Neuronal stem cell (in vitro differentiated cells): ENCODE results near the gene SPTA1.

Experiments
- DNase-seq: peaks from one replicate; pipeline ENCODE4 v3.0.0-alpha.2; 2013; ENCODE audit warnings: low spot score
- H2AFZ ChIP-seq: one replicate; pipeline ENCODE4 v1.6.1; 2013; ENCODE audit warnings: mild to moderate bottlenecking, low read length, inconsistent platforms
- H2AK5ac ChIP-seq: 2 replicates; pipeline ENCODE4 v1.6.1; 2013; ENCODE audit warnings: low read depth, mild to moderate bottlenecking, inconsistent platforms, low read length, moderate library complexity, mixed read lengths
- H2BK120ac ChIP-seq: 2 replicates; pipeline ENCODE4 v1.6.1; 2013; ENCODE audit warnings: low read depth, mild to moderate bottlenecking, inconsistent platforms, low read length, moderate library complexity, mixed read lengths
- H2BK12ac ChIP-seq: one replicate; pipeline ENCODE4 v1.6.1; 2013; ENCODE audit warnings: low read length, inconsistent platforms
- H2BK15ac ChIP-seq: 2 replicates; pipeline ENCODE4 v1.6.1; 2013; ENCODE audit warnings: mild to moderate bottlenecking, low read length, inconsistent platforms, mixed read lengths
- H2BK5ac ChIP-seq: one replicate; pipeline ENCODE4 v1.6.1; 2013; ENCODE audit warnings: inconsistent platforms, mild to moderate bottlenecking, low read length, moderate library complexity
- H3K14ac ChIP-seq: one replicate; pipeline ENCODE4 v1.6.1; 2013; ENCODE audit warnings: low read length, inconsistent platforms
- H3K18ac ChIP-seq: 2 replicates; pipeline ENCODE4 v1.6.1; 2013; ENCODE audit warnings: low read length, inconsistent platforms
- H3K23ac ChIP-seq: 2 replicates; pipeline ENCODE4 v1.6.1; 2013; ENCODE audit warnings: low read depth, mild to moderate bottlenecking, mixed read lengths, low read length, inconsistent platforms; ENCODE audit not compliant: poor library complexity
- H3K27ac ChIP-seq: replicated peaks from 3 replicates; pipeline ENCODE4 v1.5.1; 2013; ENCODE audit warnings: low read length, inconsistent platforms
- H3K27me3 ChIP-seq, 3 experiments: 2 replicates each; pipeline ENCODE4 v1.6.1; 2013; ENCODE audit warnings: low read length in 3 of 3, mild to moderate bottlenecking in 2 of 3, inconsistent platforms in 1 of 3, low read depth in 1 of 3, mixed read lengths in 1 of 3, moderate library complexity in 1 of 3; ENCODE audit not compliant: control insufficient read depth in 3 of 3, insufficient read depth in 3 of 3
- H3K36me3 ChIP-seq, 2 donors: replicated peaks in 1 of 2; 2 replicates each; pipeline ENCODE4 v1.6.1; 2013; ENCODE audit warnings: low read length in 2 of 2; ENCODE audit not compliant: control insufficient read depth in 2 of 2, insufficient read depth in 2 of 2
- H3K4ac ChIP-seq: 2 replicates; pipeline ENCODE4 v1.6.1; 2013; ENCODE audit warnings: inconsistent platforms, mild to moderate bottlenecking, low read length, moderate library complexity
- H3K4me1 ChIP-seq, 2 donors: 1 replicate in 1 of 2; 2 replicates in 1 of 2; pipeline ENCODE4 v1.6.1; 2013; ENCODE audit warnings: low read length in 2 of 2, low read depth in 1 of 2; ENCODE audit not compliant: control insufficient read depth in 2 of 2, insufficient read depth in 1 of 2
- H3K4me2 ChIP-seq: one replicate; pipeline ENCODE4 v1.6.1; 2013; ENCODE audit warnings: mild to moderate bottlenecking, low read length, inconsistent platforms; ENCODE audit not compliant: insufficient read depth, poor library complexity, severe bottlenecking
- H3K4me3 ChIP-seq, 2 donors: 2 replicates each; pipeline ENCODE4 v1.5.1; 2013; ENCODE audit warnings: low read length in 2 of 2, mild to moderate bottlenecking in 2 of 2, inconsistent platforms in 1 of 2, moderate library complexity in 1 of 2
- H3K79me1 ChIP-seq: one replicate; pipeline ENCODE4 v1.6.1; 2013; ENCODE audit warnings: low read depth, mild to moderate bottlenecking, inconsistent platforms, low read length, moderate library complexity
- H3K9ac ChIP-seq: one replicate; pipeline ENCODE4 v1.6.1; 2013; ENCODE audit warnings: mild to moderate bottlenecking, low read depth, low read length, inconsistent platforms; ENCODE audit not compliant: poor library complexity
- H3K9me3 ChIP-seq, 2 donors: replicated peaks in 1 of 2; 2 replicates each; pipeline versions ENCODE3 to v1.6.1; 2013; ENCODE audit warnings: low read length in 2 of 2, mild to moderate bottlenecking in 2 of 2, inconsistent platforms in 1 of 2, low read depth in 1 of 2, mixed read lengths in 1 of 2, moderate library complexity in 1 of 2; ENCODE audit not compliant: control insufficient read depth in 2 of 2, insufficient read depth in 1 of 2
- H4K8ac ChIP-seq: one replicate; pipeline ENCODE4 v1.6.1; 2013; ENCODE audit warnings: low read depth, mild to moderate bottlenecking, inconsistent platforms, low read length, moderate library complexity
- H4K91ac ChIP-seq: one replicate; pipeline ENCODE4 v1.6.1; 2013; ENCODE audit warnings: low read length, low read depth, mild to moderate bottlenecking, inconsistent platforms; ENCODE audit not compliant: poor library complexity
- WGBS, 2 donors: extraction: QIAGEN DNeasy Blood & Tissue Kit; methylation state at CpG; one replicate each; pipeline ENCODE4 v1.1.7; 2013; ENCODE audit warnings: missing lambda C conversion rate in 2 of 2, mixed read lengths in 1 of 2; ENCODE audit not compliant: insufficient read length in 2 of 2, insufficient replicate concordance in 1 of 2; ENCODE audit errors: extremely low coverage in 2 of 2; 5-methylcytosine and 5-hydroxymethylcytosine counted together

The SPTA1 gene

GRCh38 chr1:158681606-158682005 lies 4.9 kb downstream of the SPTA1 start:
- no peak overlapping the region for H3K4me2 ChIP-seq
- no peak overlapping the region for H2AK5ac ChIP-seq
- no peak overlapping the region for H3K9ac ChIP-seq
- H3K79me1 ChIP-seq: no peaks in the 10 kb centered on the region
- H4K8ac ChIP-seq: no peak overlapping the region
- no peak overlapping the region for H3K14ac ChIP-seq
- no peaks in the 10 kb centered on the region for H3K27me3 ChIP-seq
- no peak overlapping the region for H2AFZ ChIP-seq
- H3K23ac ChIP-seq: no peak overlapping the region
- H3K4me1 ChIP-seq: no peaks in the 10 kb centered on the region
- no peak overlapping the region for H4K91ac ChIP-seq
- no peaks in the 10 kb centered on the region for H3K9me3 ChIP-seq
- H2BK15ac ChIP-seq: no peak overlapping the region
- no peak overlapping the region for H3K4me3 ChIP-seq
- no peak overlapping the region for H3K4ac ChIP-seq
- H2BK12ac ChIP-seq: no peak overlapping the region
- no CpG with 5 or more reads among the region's 2 CpGs for WGBS, 2 donors
- no peak overlapping the region for H2BK5ac ChIP-seq
- no peak overlapping the region for H3K27ac ChIP-seq
- H3K18ac ChIP-seq: no peak overlapping the region
- H2BK120ac ChIP-seq: no peak overlapping the region
- DNase-seq: no peak
- H3K36me3 ChIP-seq: no peaks in the 10 kb centered on the region

GRCh38 chr1:158679289-158679688 lies 7.2 kb downstream of the SPTA1 start:
- no peak overlapping the region for H3K14ac ChIP-seq
- no peak overlapping the region for H3K18ac ChIP-seq
- H3K9ac ChIP-seq: peak overlapping the region; percentile 2
- H4K91ac ChIP-seq: no peak overlapping the region
- no peak overlapping the region for H3K27ac ChIP-seq
- H3K4me2 ChIP-seq: no peak overlapping the region
- H2BK120ac ChIP-seq: no peak overlapping the region
- no peak overlapping the region for H3K4ac ChIP-seq
- H2AK5ac ChIP-seq: no peak overlapping the region
- no peaks in the 10 kb centered on the region for H3K4me1 ChIP-seq
- H3K79me1 ChIP-seq: no peaks in the 10 kb centered on the region
- WGBS, 2 donors: no CpG with 5 or more reads among the region's 1 CpG
- no peaks in the 10 kb centered on the region for H3K27me3 ChIP-seq
- no peak for DNase-seq
- no peak overlapping the region for H4K8ac ChIP-seq
- no peak overlapping the region for H3K4me3 ChIP-seq
- no peaks in the 10 kb centered on the region for H3K36me3 ChIP-seq
- H3K9me3 ChIP-seq: no peaks in the 10 kb centered on the region
- no peak overlapping the region for H3K23ac ChIP-seq
- no peak overlapping the region for H2BK5ac ChIP-seq
- H2BK15ac ChIP-seq: no peak overlapping the region
- H2AFZ ChIP-seq: no peak overlapping the region
- no peak overlapping the region for H2BK12ac ChIP-seq

GRCh38 chr1:158675563-158676323 lies 10.8 kb downstream of the SPTA1 start:
- Histone ChIP-seq H3K9ac (no peak overlapping the region), H2AFZ (no peak overlapping the region), H4K8ac (no peak overlapping the region), H3K14ac (no peak overlapping the region), H3K27me3 (no peaks in the 10 kb centered on the region), H3K4me1 (no peaks in the 10 kb centered on the region), H2BK5ac (no peak overlapping the region), H3K4me3 (no peak overlapping the region), H3K18ac (no peak overlapping the region), H3K4ac (no peak overlapping the region), H3K27ac (no peak overlapping the region), H3K4me2 (no peak overlapping the region), H2BK120ac (no peak overlapping the region), H2AK5ac (no peak overlapping the region), H2BK15ac (no peak overlapping the region), H4K91ac (no peak overlapping the region), H3K79me1 (no peaks in the 10 kb centered on the region), H3K36me3 (no peaks in the 10 kb centered on the region), H3K9me3 (no peaks in the 10 kb centered on the region), H3K23ac (no peak overlapping the region), H2BK12ac (no peak overlapping the region)
- no peak for DNase-seq
- WGBS, 2 donors: no CpG with 5 or more reads among the region's 4 CpGs

GRCh38 chr1:158674302-158674701 lies 12.2 kb downstream of the SPTA1 start:
- H3K9ac ChIP-seq: no peak overlapping the region
- no peaks in the 10 kb centered on the region for H3K36me3 ChIP-seq
- H3K23ac ChIP-seq: no peak overlapping the region
- H3K27ac ChIP-seq: no peak overlapping the region
- no peak overlapping the region for H2BK15ac ChIP-seq
- H2BK5ac ChIP-seq: no peak overlapping the region
- no CpG with 5 or more reads among the region's 7 CpGs for WGBS, 2 donors
- no peak for DNase-seq
- no peak overlapping the region for H2AFZ ChIP-seq
- no peak overlapping the region for H4K8ac ChIP-seq
- H4K91ac ChIP-seq: no peak overlapping the region
- no peak overlapping the region for H3K4me2 ChIP-seq
- no peak overlapping the region for H2BK120ac ChIP-seq
- no peaks in the 10 kb centered on the region for H3K4me1 ChIP-seq
- no peak overlapping the region for H2BK12ac ChIP-seq
- H3K4ac ChIP-seq: no peak overlapping the region
- H3K18ac ChIP-seq: no peak overlapping the region
- H3K27me3 ChIP-seq: no peaks in the 10 kb centered on the region
- no peaks in the 10 kb centered on the region for H3K9me3 ChIP-seq
- H3K4me3 ChIP-seq: no peak overlapping the region
- H2AK5ac ChIP-seq: no peak overlapping the region
- no peaks in the 10 kb centered on the region for H3K79me1 ChIP-seq
- no peak overlapping the region for H3K14ac ChIP-seq
